ENCODE results near the gene TUBA1B.

TUBA1B gene

GRCh38 chr12:49089821-49090773, 41.1 kb downstream of the TUBA1B start:
- DNase-seq (ENCODE audit: low spot score) = no peak

GRCh38 chr12:49088932-49089330, 42.3 kb downstream of the TUBA1B start:
- no peak for DNase-seq (ENCODE audit: low spot score)

GRCh38 chr12:49088150-49088931, 42.9 kb downstream of the TUBA1B start:
- peak; percentile 91 for DNase-seq (ENCODE audit: low spot score)

GRCh38 chr12:49086116-49086515, 45.1 kb downstream of the TUBA1B start:
- no peak for DNase-seq (ENCODE audit: low spot score)

GRCh38 chr12:49084438-49084837, 46.8 kb downstream of the TUBA1B start:
- no peak for DNase-seq (ENCODE audit: low spot score)

- no peak for DNase-seq (ENCODE audit: low spot score)
These were observed 51.4 kb downstream of the TUBA1B start for GRCh38 chr12:49079793-49080192.

Measured in pons (tissue), 1 donor.